Measurements from ENCODE around the gene ZMYM5.

DNA sequence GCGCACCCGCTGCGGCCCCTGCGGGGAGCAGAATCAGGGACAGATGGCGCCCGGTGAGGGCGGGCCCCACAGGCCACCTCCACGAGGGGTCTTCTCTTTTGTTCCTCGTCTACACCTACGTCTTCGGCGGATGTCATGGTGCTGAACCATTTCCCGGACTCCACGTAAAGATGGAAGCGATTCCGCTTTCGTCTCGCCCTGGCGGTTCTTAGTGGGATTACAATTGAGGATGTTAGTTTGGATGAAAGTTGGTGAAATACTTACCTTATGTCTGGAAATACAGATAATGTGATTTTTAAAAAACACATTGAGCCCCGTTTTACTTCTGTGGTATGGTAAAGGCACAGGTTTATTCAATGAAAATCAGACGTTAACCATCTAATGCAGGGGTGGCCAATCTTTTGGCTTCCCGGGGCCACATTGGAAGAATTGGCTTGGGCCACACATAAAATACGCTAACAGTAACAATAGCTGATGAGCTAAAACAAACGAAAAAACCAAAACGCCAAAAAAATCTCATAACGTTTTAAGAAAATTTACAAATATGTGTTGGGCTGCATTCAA, 1.4 kb upstream of the ZMYM5 start:
- TF ChIP-seq POLR2AphosphoS5 (IDR thresholded peaks at IDR 0.05) = no peak
- TF ChIP-seq, protein P1, sequence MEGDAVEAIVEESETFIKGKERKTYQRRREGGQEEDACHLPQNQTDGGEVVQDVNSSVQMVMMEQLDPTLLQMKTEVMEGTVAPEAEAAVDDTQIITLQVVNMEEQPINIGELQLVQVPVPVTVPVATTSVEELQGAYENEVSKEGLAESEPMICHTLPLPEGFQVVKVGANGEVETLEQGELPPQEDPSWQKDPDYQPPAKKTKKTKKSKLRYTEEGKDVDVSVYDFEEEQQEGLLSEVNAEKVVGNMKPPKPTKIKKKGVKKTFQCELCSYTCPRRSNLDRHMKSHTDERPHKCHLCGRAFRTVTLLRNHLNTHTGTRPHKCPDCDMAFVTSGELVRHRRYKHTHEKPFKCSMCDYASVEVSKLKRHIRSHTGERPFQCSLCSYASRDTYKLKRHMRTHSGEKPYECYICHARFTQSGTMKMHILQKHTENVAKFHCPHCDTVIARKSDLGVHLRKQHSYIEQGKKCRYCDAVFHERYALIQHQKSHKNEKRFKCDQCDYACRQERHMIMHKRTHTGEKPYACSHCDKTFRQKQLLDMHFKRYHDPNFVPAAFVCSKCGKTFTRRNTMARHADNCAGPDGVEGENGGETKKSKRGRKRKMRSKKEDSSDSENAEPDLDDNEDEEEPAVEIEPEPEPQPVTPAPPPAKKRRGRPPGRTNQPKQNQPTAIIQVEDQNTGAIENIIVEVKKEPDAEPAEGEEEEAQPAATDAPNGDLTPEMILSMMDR (IDR thresholded peaks at IDR 0.05) = peak; percentile 42 to 77 (median 66)
- no peak for TF ChIP-seq POLR2A (IDR thresholded peaks at IDR 0.05)

All from sigmoid colon (tissue), 4 donors.